ENCODE data around the gene SAP30BP.

SAP30BP gene

GRCh38 chr17:75652341-75652740, 14.8 kb upstream of the SAP30BP start:
- DNase-seq, result no peak

DNA sequence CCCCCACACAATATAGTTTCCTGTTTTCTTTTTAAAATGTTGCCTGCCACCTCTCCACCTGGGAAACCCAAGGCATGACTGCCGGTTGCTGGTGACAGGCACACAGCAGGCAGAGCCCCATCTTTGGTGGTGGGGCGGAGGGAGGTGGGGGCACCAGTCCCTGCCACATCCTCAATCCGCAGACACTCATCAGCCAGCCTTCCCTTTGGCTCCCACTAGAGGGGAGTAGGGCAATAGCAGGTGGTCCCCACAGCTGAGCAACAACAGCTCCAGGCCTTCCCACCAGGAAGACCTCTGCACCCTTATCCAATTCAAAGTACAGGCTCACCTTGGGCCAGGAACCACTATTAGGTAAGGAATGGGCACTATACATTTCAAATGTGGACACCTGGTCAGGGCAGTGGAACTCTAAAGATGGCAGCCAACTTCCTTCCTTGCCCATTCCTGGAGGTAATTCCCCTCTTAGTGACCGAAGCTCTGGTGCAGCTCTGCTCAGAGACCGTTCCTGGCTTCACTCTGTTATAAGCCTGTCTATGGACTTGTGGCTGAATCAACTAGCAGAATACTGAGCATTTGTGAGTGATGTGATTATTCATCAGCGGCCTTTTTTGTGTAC, 14.1 kb upstream of the SAP30BP start:
- peak; percentile 30 for DNase-seq

- DNase-seq, result no peak
These were observed 13.0 kb upstream of the SAP30BP start for GRCh38 chr17:75654176-75654575.

DNA sequence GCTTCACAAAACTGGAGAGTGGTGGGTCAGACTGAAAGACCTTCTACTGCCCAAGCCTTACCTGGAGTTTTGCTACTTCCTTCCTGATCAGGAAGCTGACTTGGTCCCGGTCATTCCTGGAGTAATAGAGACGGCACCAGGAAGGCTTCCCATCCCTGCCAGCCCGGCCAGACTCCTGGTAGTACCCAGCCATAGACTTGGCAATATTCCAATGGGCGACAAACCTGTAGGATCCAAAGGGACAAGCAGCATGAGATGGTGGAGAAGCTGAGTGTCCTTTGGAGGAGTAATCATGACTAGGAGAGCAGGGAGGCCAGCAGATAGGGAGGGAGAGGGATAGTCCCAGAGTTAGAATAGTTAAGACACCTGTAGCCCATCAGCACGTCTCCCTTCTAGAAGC, 8.9 kb upstream of the SAP30BP start:
- no peak for DNase-seq

DNA sequence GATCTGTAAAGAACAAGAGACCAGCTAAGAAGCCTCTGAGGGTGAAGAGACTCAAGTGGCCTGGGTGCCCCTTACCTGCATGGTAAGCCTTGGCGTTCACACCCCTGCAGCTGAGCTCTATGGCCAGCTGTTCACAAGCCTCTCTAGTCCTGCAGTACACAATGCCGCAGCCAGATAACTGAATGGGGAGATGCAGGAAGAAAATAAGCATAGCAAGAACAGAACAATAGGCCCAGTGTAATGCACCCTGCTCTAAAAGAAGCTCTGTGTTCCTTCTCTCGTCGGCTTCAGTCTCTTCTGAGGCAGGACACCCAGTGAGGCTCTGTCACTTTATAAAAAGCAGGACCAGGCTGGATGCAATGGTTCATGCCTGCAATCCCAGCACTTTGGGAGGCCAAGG, 5.6 kb upstream of the SAP30BP start:
- DNase-seq, result no peak

DNA sequence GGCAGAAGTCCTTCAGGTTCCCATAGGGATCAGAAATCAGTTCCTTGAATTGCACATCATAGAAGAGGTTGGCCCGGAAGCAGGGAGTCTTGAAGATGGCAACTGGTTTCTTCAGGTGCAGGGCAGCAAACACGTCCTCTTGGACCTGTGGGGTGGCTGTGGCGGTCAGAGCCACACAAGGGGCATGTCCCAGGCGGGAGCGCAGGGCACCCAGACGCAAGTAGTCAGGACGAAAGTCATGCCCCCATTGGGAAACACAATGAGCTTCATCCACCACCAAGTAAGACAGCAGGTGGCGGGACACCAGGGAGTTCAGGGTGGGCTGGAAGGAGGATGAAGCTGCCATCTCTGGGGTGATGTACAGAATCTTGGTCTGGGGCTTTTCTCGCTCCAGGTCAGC, 4.6 kb upstream of the SAP30BP start:
- no peak for DNase-seq

DNA sequence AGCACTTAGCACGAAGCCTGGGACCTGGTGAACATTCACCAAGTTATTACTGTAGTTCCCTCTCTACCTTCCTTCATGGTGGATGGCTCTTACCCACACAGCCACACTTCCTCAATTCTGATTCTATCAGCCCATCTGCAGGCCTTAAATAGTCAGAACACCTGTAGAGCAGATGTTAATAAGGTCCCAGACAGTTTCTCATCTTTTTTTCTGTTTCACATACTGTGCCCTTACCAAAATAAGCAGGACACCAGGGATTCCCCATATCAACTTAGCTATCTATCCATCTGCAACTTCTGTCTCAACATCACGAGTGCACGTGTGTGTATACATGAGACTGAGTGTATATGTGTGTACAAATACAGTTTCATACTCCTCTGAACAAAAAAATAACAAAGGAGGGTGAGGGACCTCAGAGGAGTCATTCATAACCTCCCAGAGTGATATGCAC, 3.0 kb upstream of the SAP30BP start:
- no peak for DNase-seq

DNA sequence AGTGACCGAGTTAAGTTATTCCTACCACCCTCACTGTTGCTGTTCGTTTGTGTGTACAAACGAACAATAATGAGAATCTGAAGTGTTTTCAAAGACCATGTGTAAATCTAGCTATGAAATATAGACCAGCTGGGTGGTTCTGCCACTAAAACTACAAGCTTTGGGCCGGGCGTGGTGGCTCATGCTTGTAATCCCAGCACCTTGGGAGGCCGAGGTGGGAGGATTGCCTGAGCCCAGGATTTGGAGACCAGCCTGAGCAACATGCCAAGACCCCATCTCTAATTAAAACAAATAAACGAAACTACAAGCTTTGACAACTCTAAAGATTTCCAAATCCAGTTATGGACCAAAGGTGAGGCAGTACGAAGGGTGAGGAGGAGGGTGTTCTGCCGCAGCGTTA, 1.2 kb upstream of the SAP30BP start:
- no peak for DNase-seq

GRCh38 chr17:75667825-75668224, 687 bp downstream of the SAP30BP start:
- DNase-seq, result no peak

GRCh38 chr17:75668489-75668888, 1.4 kb downstream of the SAP30BP start:
- DNase-seq, result no peak

DNA sequence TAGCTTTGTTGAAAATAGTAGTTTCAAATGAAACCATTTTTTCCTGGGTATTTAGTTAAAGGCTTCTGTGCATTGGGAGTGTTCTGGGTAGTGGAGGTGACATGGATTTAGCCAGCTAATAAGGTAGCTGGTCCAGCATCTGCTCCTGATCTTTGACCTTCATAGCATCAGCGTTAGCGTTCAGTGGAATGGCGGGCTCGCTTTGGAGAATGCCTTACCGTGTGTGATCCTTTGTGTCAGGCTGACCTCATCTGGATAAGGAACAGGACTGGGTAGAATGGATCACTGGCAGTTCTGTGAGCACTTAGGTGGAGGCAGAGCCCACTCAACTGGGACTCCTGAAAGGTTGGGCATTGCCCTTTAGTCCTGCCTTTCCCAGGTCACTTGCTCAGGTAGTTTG, 3.7 kb downstream of the SAP30BP start:
- no peak for DNase-seq

- no peak for DNase-seq
These were observed 4.9 kb downstream of the SAP30BP start for GRCh38 chr17:75672011-75672410.

DNA sequence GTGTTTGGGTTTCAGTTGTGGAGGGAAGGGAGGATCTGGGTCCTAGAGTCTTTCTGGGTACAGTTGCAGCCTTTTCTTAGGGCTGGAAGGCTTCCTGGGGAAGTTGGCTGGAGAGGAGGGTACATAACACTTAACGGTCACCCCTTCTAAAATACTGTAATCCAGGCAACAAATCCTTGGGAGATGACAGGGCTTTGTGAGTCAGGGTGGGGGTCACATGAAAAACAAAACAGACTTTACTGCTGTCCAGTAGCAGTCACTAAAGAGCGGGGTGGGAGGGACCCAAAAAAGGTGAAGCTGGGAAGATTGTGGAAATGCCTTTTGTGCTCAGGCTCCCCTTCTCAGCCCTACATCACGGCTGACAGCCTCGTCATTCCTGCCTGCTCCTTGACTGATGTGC, 6.3 kb downstream of the SAP30BP start:
- no peak for DNase-seq

DNA sequence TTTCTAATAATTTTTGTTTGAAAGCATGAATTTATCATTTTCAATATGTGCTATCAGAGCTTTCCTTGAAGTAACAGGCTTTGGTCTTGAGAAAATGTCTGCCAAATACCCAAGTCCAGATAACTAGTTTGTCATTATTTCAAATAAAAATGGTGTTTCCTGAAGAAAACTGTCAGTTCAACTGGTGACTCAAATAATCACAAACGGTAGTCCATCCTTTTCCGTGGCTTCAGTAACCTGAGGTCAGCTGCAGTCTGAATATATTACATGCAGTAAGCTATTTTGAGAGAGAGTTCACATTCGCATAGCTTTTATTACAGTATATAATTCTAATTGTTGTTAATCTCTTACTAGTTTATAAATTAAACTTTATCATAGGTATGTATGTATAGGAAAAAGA, 9.3 kb downstream of the SAP30BP start:
- DNase-seq, result no peak

DNA sequence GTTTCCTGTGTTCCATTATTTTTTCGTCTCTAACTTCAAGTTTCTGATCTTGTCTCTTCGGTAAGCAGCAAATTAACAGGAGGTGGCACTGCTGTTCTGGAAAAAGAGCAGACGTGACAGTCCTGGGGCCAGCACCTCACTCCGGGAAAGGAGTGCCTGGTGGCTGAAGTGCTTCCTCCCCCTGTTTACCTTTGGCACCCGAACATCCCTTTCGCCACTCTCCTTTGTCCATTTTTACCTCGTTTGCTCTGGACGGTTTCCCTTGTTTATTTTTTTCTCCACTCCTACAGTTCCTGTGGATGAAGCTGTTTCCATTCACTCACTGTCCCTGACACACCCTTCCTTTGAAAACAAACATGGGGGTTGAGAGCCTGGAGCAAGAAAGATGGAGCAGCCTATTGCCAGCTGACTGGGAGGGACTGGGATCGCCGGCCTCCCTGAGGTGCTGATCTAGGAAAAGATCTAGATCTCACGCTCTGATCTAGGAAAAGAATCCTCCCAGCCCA, 12.6 kb downstream of the SAP30BP start:
- no peak for DNase-seq

DNA sequence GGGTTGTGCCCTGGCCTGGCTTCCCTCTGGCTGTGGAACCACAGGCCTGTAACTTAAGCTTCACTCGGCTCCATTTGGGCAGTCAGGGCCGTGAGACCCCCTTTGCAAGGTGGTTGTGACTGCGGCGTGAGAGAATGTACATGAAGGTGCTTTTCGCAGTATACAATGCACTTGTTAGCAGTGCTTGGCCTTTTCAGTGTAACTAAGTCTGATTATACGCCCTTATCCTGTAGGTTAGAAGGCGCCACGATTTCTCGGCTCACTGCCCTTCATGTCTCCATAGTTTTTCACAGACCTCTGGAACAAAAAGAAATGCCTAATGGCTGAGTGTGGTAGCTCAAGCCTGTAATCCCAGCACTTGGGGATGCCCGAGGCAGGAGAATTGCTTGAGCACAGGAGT, 13.3 kb downstream of the SAP30BP start:
- DNase-seq, result no peak

DNA sequence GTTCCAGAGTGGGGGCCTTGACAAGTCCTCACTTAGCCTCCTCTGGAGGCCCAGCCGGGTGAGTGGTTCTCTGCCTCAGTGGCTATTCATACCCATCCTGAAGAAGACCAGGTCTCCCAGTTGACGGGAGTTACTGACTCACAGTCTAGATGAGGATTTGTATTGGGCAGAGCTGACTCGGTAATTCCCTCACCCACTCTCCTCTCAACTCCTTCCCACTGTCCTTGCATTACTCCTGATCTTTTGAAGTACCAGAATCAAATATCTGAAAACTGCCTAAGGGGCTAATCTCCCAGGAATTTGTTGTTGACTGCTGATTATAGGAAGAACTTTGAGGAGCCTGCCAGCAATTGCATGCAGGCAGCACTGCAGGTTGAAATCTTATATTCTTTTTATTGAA, 14.2 kb downstream of the SAP30BP start:
- DNase-seq, result no peak

DNA sequence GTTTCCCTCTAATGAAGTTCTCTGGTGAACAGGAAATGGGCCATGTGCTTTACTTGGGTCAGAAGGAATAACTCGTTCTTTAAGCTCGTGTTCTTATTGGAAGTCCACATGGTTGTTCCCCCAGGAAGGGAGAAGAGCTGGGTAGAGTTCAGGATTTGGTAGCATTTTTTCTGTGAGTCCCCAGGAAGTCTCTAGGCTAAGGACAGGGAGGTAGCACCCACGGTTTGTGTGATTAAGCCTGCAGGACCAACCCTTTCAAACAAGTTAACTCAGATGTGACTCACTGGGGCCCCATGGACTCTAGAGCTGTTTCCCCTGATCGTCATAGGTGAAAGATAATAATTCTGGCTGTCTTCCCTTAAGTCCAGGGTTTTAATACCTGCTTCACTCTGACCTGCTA, 16.4 kb downstream of the SAP30BP start:
- DNase-seq, result no peak

DNA sequence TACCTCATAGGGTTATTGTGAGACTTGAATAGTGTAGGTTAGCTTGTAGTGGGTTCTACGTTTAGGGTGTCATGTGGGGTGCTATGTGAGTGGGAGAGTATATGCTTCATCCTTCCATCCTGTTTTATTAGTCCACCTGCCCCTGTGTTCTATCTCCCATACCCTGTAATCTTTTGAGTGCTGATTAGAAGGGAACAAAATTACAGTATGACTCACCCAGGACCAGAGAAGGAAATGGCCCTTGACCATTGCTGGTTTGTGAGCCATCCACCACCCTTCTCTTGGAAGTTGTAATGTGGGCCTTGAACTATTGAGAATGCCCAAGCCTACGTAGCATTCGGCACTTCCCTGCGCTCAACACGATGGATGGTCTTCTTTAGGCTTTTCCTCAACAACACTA, 17.1 kb downstream of the SAP30BP start:
- DNase-seq, result no peak

DNA sequence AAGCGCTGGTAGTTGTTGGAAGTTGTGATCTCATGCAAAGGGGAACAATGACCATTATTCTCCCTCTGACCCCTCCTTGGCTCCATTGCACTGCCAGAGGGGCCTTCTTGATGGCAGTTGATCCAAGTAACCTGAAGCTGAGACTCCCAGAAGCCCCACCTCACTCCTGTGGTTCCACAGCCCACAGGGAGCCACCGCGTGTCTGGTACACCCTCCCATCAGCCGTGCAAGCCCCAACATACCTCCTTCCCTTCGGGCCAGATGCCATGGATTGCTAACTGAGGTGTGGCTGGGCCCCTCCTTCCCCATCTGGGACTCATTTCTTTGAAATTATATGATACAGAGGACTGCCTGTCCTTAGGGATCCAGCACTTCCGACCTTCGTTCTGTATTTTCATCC, 17.8 kb downstream of the SAP30BP start:
- DNase-seq, result no peak

- DNase-seq, result no peak
These were observed 18.4 kb downstream of the SAP30BP start for GRCh38 chr17:75685499-75685898.

GRCh38 chr17:75688209-75688825, 21.2 kb downstream of the SAP30BP start:
- DNase-seq, result peak; percentile 44

DNA sequence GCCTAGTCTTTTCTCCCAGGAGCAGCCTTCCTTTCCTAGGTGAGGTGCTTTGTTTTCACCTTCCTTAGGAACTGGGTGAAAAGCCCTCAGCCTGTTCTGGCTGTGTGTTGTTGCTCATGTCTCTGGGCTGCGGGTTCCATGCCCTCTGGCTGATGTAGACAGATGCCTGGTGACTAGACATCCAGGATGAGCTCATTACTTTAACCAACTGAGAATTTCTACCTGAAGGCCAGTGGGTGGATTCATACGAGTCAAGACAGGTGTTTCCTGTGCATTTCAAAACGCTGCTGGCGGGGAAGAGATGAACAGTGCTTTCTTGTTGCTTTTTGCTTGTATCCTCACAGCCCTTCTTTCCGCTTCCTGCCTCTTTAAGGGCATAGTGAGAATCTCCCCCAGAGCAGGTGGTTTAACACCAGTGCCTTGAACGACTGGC, 22.3 kb downstream of the SAP30BP start:
- DNase-seq, result peak; percentile 60

- peak; percentile 70 for DNase-seq
These were observed 24.2 kb downstream of the SAP30BP start for GRCh38 chr17:75691371-75691791.
